ENCODE data around the gene RELN.

Gene RELN

DNA sequence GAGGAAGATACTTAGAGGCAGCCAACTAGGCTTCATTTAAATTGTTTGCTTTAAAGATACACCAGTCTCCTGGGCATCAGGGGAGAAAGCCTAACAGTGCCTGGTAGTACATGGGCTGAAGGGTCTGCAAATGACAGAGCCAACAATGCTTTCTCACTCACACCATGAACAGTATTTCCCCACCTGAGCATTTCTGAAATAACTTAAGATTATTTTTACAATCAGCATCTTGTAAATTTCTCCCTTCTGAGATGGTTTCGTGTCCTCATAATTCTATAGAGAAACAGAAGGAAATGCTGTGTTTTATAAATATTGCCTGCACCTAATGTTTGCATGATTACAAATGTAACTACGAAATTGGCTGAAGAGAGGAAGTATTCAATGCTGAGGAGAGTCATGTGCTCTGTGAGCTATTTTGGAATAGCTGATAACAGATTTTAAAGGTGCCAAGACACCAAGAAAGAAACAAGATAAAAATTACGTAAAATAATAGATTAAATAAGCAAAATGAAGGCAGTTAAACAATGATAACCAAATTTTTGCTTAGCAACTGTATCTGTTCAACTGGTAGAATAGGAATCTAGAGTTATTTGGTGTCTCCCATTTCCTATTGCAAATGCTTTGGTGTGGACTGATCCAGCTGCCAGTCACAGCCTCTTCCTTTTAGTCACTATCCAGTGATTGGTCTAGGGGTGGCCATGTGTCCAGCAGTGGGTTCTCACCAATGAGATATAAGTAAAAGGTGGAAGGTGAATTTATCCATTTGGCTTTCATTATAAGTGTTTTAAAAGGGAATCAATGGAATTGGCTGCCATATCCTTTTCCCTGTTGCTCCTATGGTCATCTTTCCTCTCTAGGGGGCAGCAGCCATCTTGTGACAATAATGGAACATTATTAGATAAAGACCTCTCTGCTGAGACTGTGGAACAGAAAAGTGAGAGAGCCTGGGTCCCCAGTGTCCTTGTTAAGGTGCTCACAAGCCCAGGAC lies 375.5 kb downstream of the RELN start:
- DNase-seq = no peak

DNA sequence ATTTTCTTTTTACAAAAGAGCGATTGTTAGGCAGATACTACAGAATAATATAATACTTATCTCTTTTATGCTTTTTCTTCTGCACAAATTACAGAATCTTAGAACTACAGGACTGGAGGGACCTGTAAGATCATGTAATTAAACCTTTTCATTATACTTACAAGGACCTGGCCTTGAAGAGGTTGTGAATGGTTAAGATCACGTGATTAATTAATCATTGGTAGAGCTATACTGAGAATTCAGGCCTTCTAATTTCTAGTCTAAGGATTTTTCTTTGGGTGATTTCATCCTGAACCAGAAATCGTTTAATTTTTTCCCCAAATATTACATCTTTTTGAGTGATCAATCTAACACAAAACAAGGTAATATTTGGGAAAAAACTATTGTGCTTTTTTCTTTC lies 379.7 kb downstream of the RELN start:
- DNase-seq = no peak

DNA sequence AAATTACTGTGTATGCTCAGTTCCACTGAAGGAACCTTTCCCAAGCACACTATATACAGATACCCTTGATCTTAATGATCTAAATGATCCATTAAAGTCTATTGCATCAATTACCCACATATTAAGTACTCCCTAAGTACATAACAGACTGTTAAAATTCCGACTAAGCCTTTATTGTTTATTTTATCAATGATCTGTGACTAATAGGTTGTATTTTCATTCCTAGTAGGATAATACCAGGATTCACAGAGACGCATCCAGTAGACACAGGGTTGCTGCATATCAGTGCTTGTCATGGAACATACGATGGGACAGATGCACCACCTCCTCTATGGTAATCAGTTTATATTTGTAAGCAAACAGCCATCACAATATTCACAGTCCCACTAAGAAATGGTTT lies 383.8 kb downstream of the RELN start:
- no peak for DNase-seq

DNA sequence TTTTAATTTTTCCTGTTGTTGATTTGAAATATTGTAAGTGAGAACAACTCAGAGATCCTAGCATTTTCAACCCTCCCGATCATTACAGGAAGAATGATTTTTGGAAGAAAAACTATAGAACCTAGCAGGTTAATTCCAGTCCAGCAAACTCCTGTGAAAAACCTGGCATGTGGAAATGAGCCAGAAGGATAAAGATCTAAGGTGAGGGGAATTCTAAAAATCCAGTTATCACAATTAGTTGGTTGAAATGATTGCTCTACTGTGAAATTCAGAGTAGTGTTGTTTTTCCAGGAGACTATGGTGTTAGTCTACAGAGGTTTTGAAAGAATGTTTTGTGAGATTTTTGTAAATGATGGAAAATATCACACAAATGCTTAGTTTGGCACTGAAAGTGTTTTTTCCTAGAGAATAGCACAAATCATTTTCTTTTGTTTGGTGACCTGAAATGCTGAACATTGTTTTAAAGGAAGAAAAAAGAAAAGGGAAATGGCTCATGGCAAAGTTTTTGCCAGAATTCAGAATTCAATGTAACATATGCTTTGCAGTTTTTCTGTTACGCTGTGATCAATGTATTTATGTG lies 391.0 kb downstream of the RELN start:
- no peak for DNase-seq

DNA sequence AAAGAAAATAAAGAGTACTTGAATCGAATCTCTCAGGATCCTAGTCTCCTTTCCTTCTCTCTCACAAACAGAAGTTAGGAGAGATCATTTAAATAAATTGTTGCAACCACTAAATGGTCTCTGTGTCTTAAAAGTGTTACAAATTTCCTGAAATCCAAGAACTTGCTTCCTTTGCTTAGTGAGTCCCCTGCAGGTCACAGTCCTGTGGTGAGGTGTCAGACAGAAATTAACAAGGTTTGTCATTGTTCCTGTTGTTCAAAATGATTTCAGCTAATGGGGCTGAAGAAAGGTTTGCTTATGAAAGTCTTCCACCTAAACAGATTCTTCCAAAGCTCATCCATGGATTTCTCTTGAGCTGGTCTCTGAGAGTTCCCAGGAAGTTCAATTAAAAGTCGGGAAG lies 391.9 kb downstream of the RELN start:
- DNase-seq = no peak

DNA sequence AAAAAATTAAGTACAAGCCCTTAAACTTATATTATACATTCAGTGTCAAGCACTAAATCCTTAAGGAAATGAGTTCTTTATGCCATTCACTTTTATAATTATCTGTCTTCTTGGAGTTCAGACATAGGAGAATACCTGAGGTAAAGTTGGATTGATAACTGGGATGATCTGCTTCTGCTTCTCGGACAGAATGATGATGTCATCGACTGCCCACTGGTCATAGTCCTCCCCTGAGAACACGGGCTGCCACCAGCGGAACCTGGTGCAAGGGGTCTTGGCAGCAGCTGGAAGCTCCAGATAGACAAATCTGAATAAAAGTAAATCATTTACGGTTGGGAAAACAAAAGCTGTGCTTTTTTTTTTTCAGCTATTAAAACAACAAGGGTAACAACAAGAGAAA lies 395.3 kb downstream of the RELN start:
- DNase-seq = no peak

DNA sequence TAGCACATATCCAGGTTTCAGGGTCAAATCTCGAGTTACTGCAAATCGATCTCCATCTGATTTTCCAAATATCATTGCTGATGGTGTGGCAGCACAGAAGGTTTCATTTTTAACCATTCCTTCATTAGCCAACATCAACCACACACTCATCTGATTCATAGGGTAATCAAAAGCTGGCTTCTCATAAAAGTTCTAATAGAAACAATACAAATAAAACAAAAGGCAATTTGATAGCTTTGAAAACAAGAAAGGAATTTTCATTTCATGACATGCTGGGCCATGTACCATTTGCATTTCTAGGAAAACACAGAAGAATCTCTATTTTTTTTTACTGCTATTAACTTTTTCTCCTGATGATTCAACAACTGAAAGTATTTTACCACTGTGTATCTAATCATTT lies 395.8 kb downstream of the RELN start:
- DNase-seq = no peak

DNA sequence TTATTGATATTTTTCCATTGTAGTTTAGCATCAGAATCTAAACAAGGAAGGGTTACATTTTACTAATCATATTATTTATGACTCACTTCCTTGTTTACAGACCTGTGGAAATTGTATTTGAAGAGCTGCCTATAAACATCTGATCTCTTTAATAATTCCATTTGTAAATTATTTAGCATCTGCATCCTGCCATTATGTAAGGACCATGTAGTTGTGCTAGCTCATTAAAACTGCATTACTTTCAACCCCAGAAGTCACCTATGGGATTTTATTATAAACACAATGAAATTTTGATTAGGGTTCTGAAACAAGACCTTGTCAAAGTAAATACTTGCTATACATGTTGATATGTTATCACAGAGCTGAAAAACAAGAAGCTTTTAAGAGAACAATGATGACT lies 396.6 kb downstream of the RELN start:
- DNase-seq = no peak

DNA sequence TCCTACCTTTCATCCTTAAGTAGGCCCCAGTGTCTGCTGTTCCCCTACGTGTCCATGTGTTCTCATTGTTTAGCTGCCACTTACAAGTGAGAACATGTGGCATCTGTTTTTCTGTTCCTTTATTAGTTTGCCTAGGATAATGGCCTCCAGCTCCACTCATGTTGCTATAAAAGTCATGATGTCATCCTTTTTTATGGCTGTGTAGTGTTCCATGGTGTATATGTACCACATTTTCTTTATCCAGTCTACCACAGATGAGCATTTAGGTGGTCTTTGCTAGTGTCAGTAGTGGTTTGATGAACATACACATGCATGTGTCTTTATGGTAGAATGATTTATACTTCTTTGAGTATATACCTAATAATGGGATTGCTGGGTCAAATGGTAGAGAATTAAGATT lies 397.3 kb downstream of the RELN start:
- no peak for DNase-seq

DNA sequence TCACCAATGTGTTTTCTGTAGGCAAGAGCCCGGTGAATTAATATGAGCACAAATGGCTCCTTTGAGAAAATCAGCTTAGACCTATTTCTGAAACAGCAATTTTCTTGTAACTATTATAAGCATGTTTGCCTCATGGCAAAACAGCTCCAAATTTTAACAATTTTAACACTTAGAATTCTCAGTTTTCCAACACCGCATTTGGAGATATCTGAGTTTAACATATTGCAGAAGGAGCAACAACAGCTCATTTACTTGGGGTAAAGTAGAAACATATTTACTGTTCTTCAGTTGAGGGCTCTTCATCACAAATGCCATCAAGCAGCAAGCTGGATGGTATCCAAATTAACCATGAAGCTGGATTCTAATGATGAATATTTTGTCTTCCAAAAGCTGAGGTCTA lies 409.4 kb downstream of the RELN start:
- DNase-seq = no peak

DNA sequence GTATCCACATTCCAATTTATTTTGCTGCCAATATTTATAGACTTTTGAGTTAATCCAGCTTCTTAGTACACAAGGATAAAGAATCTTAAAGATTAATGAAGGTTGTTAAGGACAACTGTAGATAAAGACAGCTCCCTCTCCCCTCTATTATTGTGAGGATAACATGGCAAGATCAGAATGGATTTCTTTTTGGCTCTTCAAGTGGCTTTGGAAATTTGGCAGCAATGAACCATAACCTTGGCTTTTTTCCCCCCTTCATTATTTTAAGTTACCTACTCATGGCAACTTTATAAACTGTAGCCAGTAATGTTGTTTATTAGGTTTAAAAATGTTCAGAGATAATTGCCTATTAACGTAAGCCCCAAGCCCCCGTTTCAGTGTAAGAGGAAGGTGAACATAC lies 412.4 kb downstream of the RELN start:
- DNase-seq = no peak

DNA sequence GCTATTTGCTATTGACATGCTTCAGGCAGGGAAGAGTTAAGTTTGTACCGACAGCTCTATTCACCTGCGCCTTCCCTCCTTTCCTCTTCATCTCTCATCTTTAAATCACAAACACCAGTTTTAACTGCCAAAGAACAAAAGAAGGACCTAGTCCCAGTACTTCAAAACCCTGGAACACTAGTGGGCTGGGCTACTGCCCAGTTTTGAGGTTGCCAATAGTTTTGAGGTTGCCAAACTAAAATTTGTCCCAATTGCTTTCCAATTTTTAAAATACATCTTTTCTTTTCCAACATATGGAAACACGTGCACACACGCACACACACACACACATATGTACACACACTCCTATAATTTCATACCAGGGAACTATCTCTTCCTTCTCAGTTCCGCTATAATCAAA lies 412.8 kb downstream of the RELN start:
- DNase-seq = no peak

DNA sequence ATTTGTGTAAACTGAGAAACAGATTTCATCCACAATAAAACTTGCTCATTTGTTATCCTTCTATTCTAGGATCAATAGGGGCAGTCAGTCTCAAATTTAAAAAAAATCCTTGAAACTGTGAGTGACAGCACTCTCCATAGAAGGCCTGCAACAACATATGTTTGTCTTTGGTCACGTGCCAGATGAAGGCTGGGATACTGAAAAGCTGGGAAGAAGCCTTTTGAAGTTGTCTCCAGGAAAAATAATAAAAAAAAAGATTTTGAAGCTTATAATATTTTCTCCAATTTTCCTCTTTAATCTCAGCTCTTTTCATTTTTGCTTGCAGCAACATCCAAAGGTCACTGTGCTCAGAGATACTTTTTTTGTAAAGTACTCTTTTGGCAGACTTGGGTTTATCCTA lies 414.9 kb downstream of the RELN start:
- DNase-seq = no peak

DNA sequence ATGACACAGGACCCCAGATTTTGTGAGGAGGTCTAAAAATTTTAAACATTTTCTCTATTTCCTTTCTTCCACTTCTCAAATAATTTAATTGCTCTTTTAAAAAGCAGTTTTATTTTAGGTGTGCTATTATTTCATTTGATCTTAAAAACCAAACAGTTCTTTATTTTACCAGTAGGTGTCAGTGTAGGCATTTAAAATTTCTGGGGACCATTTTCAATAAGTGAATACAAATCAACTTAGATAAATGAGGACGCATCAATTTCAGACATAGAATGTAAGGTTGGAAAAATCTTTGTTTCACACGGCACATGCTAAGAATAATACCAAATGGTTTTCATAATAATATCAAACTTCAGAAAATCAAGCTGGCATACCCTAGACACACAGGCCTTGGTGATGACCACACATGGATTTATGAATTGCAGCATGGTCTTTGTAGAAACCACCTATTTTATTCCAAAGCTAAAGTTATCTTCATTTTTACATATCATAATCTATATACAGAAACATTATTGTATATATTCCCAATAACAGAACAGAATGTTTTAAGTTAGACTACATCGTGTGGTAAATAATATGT lies 415.9 kb downstream of the RELN start:
- no peak for DNase-seq

DNA sequence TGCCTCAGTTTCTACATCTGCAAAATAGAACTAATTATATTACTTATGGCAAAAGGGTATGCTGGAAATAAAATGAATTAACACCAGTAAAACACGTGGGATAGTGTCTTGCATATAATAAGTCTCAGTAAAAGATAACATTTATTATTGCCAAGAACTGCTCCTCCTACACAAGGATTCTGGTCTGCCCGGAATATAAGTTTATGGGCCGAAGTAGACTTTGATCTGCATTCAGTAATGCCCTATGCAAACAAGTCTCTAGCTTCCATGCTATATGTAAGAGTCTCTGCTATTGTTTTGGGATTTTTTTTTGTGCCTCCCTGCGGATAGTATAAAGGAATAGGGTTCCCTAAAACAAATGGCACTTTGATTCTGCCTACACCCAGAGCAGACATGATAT lies 417.9 kb downstream of the RELN start:
- DNase-seq = no peak

DNA sequence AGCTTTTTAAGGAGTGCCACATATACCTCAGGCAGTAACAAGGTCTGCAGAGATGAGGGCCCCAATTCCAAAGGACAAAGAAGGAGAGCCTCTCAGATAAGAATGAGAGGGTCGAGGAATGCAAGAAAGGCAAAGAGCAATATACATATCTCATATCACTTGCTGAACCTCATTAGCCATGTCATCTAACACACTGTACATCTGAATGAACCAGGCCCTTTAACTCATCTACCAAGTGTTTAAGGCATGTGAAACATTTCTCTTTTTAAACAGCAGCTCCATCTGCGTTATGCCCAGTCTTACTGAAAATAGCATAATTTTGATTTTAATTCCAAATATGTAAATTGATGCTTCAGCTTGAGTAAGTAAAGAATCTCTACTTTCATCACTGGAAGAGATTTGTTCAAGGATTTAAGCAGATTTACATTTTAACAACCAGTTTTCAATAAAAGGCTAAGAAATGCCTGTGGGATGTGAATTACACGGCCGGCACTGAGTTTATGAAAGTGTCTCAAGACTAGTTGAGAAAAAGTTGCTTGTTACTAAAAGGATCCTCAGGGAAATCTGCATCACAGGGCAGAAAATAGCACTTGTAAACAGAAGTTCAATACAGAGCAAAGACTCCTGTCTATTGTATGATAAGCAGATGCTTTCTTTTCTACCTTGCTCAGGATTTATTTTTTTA lies 419.7 kb downstream of the RELN start:
- no peak for DNase-seq

DNA sequence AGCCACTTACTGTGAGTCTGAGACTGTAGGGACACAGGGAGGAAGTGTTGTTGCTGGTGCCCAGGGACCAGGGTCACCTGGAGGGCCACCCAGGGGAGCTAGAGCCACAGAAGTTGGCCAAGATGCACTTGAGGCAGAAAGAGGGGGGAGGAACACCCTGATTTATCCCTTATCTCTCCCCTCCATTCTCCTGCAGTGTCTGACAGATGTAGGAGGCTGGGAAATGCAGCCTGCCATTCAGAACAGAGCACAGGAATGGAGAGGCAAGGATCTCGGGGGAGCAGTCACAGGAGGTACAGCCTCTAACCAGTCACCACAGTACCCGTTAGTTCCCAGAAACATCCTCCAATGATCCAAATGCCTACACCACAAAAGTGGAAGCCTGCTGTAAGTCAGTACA lies 425.0 kb downstream of the RELN start:
- no peak for DNase-seq

DNA sequence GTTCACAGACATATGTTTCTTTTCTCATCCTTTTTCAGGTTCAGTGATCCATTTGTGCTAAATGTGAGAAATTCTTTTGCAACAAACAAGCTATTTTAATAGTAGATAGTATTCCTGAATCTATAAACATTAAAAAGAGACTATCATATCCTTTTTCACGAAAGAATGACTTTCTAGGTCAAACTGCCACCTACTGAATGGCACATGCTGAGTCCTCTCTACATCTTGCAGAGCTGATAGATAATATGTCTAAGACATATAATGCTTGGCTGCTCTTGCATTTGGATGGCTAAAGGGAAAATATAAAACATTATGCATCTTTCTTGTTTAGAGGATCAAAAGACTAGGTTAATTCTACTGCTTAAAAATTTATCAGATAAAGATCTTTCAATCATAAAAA lies 429.3 kb downstream of the RELN start:
- DNase-seq = no peak

DNA sequence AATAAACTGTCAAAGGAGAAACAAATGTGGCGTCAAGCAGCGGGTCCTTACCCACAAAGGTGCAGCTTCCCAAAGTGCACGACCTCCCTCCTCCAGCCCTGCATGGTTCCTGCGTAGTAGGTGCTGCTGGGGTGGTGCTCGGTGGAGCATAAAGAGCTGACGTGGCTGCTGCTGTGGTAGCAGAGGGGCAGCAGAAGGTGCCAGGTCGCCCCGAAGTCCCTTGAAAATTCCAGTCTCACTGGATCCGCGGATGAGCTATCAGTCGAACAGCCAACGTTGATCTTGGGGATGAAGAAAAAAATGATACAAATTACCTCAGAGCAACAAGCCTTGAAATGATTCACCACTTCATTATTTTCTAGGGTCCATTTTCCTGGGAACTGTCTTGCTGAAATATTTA lies 438.4 kb downstream of the RELN start:
- DNase-seq = no peak

DNA sequence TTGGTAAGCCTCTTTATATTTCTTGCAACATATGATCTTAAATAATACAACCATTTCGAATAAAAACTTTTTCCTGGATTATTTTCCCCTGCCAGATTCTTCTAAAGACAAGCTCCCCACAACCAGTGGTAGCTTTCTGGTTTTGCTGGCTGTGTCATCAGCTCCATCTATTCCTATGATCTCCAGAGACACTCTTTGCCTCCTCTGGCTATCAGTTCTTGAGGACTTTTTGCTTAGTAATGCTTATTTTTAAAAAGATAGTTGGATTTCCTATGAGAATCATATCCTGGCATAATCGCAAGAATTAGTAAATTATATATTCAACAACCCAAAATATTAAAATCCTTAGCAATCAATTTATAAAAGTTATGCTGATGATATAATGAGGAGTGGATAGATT lies 439.7 kb downstream of the RELN start:
- DNase-seq = no peak

DNA sequence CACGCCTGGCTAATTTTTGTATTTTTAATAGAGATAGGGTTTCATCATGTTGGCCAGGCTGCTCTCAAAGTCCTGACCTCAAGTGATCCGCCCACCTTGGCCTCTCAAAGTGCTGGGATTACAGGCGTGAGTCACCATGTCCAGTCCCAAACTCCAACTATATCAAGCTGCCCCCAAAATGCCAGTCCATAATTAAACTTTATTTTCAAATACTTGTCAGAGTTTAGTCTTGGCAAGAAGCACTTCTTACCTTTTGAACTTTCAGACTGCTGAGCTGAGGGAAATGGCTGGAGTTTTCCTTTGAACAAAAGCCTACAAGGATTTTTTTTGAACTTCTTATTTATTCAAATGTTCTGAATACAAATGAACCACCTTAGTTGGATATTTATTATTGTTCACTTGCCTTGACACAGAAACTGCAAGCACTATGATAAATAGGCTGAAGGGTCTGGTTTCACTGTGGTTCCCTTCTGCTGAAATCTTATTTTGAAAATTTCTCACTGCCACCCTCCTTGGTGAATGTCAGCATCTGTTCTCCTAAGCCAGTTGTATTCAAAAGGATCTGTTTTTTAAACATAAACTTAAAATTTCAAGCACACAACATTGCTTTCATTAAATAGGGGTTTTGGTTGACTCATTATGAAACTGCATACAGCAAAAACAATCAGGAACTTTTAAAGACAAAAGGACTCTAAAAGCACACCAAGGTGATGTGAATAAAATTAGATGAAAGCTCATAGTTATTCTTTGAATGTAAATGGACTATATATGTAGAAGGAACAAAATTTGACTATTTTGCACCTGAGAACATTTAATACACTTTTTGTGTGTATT lies 441.8 kb downstream of the RELN start:
- DNase-seq = no peak

DNA sequence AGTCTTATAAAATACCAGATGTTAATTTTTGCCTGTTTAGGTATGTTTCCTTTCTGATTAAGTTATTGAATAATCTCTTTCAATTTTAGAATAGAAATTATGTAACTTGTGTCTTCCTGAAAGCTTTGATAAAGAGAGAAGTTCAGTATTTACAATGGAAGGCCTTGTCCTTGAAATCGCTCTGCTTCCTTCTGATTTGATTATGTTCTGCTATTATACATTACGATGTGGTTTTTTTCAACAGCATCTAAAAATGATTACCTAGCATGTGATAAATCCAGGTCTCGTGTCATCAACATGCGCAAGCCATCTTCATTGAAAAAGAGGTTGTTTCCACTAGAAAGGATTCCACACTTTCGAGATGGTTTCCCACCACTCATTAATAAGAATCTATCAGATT lies 447.0 kb downstream of the RELN start:
- DNase-seq = no peak

DNA sequence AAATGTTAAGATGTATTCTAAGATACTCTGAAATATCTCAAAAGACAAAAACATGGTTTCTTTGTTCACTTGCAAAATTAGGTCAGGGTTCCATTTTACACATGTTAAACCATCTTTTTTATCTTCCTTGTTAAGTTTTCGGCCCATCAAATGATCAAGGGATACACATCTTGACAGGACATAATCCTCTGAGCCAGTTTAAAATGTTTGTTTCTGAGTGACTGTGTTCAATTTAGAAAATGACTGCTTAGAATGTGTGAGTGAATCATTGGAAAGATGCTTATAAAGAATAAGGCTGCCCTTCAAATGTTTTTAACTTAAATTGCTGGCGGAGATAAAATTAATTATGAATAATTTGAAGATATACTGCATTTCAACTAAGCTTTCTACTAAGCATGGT lies 447.5 kb downstream of the RELN start:
- no peak for DNase-seq
